ENCODE results near the gene MCM9.

Gene MCM9

DNA sequence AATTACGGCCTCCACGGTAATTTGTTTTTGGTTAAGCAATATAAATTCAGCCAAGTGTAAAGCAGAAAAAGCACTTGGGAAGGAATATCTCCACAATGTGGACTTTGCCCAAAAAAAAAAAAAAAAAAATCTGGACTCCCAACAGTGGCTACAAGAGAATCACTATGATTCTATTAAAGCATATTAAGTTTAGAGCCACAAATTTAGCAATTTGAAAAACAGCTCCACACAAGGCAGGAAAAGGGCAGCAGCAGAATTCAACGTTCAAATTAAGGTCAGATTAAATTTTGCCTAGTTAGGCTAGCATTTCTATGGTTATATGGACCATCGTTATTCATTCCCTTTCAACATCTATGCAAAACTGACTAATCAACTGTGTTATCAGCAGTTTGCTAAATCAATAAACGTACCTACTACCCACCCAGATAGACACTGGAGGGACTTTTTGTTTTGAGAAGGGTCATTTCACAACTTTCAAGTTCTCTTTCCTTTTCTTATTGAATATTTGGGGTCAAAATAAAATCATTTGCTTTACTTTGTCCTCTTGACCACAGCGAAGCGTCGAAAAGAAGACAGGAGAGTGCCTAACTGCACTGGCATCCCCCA, 1.0 kb downstream of the MCM9 start:
- H3K27me3 ChIP-seq (ENCODE audit: insufficient read depth, low read length): no peaks in the 10 kb centered on the region
- H2BK5ac ChIP-seq (ENCODE audit: low read depth, low read length, poor library complexity): no peak overlapping the region
- H4K91ac ChIP-seq (ENCODE audit: low read depth, low read length): no peak overlapping the region
- H3K23ac ChIP-seq (ENCODE audit: low read length): no peak overlapping the region
- no peak overlapping the region for H3K27ac ChIP-seq (ENCODE audit: low read depth, low read length)
- H3K9me3 ChIP-seq (ENCODE audit: insufficient read depth, low read depth, low read length): no peaks in the 10 kb centered on the region
- peaks cover 2% of the 10 kb centered on the region for H3K79me2 ChIP-seq (ENCODE audit: control insufficient read depth, insufficient read depth, low read length, poor library complexity)
- peaks cover under 1 to 1% of the 10 kb centered on the region in 2 experiments for H3K36me3 ChIP-seq (ENCODE audit: control insufficient read depth in 1 of 2, insufficient read depth in 2 of 2, low read length in 2 of 2)
- H3K9ac ChIP-seq (ENCODE audit: low read length): no peak overlapping the region
- no peak overlapping the region for H3K14ac ChIP-seq (ENCODE audit: low read length)
- no peak overlapping the region for H4K12ac ChIP-seq (ENCODE audit: low read depth, low read length)
- no peak overlapping the region for H2BK12ac ChIP-seq (ENCODE audit: low read length)
- no peak overlapping the region for H2AK5ac ChIP-seq (ENCODE audit: low read length)
- H2AFZ ChIP-seq (ENCODE audit: insufficient read depth, low read length, poor library complexity): no peak overlapping the region
- no peak overlapping the region for H3K18ac ChIP-seq (ENCODE audit: low read length)
- no peak for DNase-seq
- H3K79me1 ChIP-seq (ENCODE audit: low read length): peaks cover 5% of the 10 kb centered on the region
- no peak overlapping the region for H4K8ac ChIP-seq (ENCODE audit: low read depth, low read length)
- no peaks in the 10 kb centered on the region for H3K4me1 ChIP-seq (ENCODE audit: control insufficient read depth in 1 of 2, insufficient read depth in 2 of 2, low read length in 2 of 2)
- no CpG with 5 or more reads among the region's 8 CpGs for WGBS (ENCODE audit: extremely low coverage, insufficient coverage, insufficient read length)
- H3K4me3 ChIP-seq (ENCODE audit: low read depth, low read length): no peak overlapping the region
- H2BK120ac ChIP-seq (ENCODE audit: insufficient read depth, low read length, poor library complexity): no peak overlapping the region
- H3K4me2 ChIP-seq (ENCODE audit: low read length): peak overlapping the region; percentile 51
- no peak overlapping the region for H3K4ac ChIP-seq (ENCODE audit: low read depth, low read length)

DNA sequence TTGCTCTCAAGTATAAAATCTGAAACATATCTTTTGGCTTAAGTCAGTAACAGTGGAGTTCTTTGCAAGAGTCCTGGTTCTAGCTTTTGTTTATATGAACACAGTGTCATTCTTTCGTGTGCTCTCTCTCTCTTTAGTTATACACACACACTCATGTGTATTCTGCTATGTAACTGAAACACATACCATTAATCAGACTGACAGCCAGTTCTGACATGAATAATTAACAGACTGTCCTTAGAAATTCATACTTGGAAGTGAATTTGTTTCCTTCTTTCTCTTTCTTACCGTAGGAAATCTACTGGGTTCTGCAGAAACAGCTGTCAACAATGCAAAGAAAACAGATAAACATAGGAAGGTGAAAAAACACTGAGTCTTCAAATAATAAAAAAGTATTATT, 2.5 kb downstream of the MCM9 start:
- H4K12ac ChIP-seq (ENCODE audit: low read depth, low read length): no peak overlapping the region
- DNase-seq: no peak
- no CpG with 5 or more reads among the region's 2 CpGs for WGBS (ENCODE audit: extremely low coverage, insufficient coverage, insufficient read length)
- peaks cover 5% of the 10 kb centered on the region for H3K79me1 ChIP-seq (ENCODE audit: low read length)
- H3K9ac ChIP-seq (ENCODE audit: low read length): no peak overlapping the region
- no peak overlapping the region for H3K4me3 ChIP-seq (ENCODE audit: low read depth, low read length)
- H3K4ac ChIP-seq (ENCODE audit: low read depth, low read length): no peak overlapping the region
- no peak overlapping the region for H4K91ac ChIP-seq (ENCODE audit: low read depth, low read length)
- no peak overlapping the region for H2AK5ac ChIP-seq (ENCODE audit: low read length)
- H3K18ac ChIP-seq (ENCODE audit: low read length): no peak overlapping the region
- H2BK120ac ChIP-seq (ENCODE audit: insufficient read depth, low read length, poor library complexity): no peak overlapping the region
- H2AFZ ChIP-seq (ENCODE audit: insufficient read depth, low read length, poor library complexity): no peak overlapping the region
- H3K36me3 ChIP-seq (ENCODE audit: control insufficient read depth in 1 of 2, insufficient read depth in 2 of 2, low read length in 2 of 2): peaks cover 1 to 2% of the 10 kb centered on the region in 2 experiments
- no peaks in the 10 kb centered on the region for H3K9me3 ChIP-seq (ENCODE audit: insufficient read depth, low read depth, low read length)
- H4K8ac ChIP-seq (ENCODE audit: low read depth, low read length): no peak overlapping the region
- H3K4me1 ChIP-seq (ENCODE audit: control insufficient read depth in 1 of 2, insufficient read depth in 2 of 2, low read length in 2 of 2): no peaks in the 10 kb centered on the region
- H3K4me2 ChIP-seq (ENCODE audit: low read length): no peak overlapping the region
- no peak overlapping the region for H2BK5ac ChIP-seq (ENCODE audit: low read depth, low read length, poor library complexity)
- H3K79me2 ChIP-seq (ENCODE audit: control insufficient read depth, insufficient read depth, low read length, poor library complexity): peaks cover 2% of the 10 kb centered on the region
- H3K27me3 ChIP-seq (ENCODE audit: insufficient read depth, low read length): no peaks in the 10 kb centered on the region
- no peak overlapping the region for H2BK12ac ChIP-seq (ENCODE audit: low read length)
- H3K23ac ChIP-seq (ENCODE audit: low read length): no peak overlapping the region
- H3K27ac ChIP-seq (ENCODE audit: low read depth, low read length): no peak overlapping the region
- no peak overlapping the region for H3K14ac ChIP-seq (ENCODE audit: low read length)

DNA sequence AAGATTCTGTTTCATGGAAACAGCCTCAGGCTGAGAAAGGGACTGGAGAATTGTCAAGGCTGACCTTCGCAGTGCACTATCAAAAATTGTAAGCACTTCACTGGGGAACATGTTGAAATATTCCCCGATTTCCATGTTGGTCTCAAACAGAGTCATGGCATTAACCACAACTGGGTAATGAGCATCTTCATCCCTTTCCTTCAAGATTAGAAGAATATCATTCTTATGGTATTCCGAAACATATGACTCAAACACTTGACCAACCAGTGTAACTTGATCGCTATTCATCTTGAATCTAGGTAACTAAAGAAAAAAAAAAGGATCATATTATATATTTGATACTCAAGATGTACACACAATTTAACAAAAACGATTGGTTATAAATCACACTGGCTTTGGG, 3.5 kb downstream of the MCM9 start:
- H3K18ac ChIP-seq (ENCODE audit: low read length): no peak overlapping the region
- peak in 1 of 2 donors; percentile 37 for DNase-seq
- no peak overlapping the region for H3K27ac ChIP-seq (ENCODE audit: low read depth, low read length)
- no peak overlapping the region for H4K12ac ChIP-seq (ENCODE audit: low read depth, low read length)
- H3K27me3 ChIP-seq (ENCODE audit: insufficient read depth, low read length): no peaks in the 10 kb centered on the region
- no peak overlapping the region for H3K4me3 ChIP-seq (ENCODE audit: low read depth, low read length)
- peaks cover 2% of the 10 kb centered on the region for H3K79me2 ChIP-seq (ENCODE audit: control insufficient read depth, insufficient read depth, low read length, poor library complexity)
- H3K14ac ChIP-seq (ENCODE audit: low read length): no peak overlapping the region
- H2BK12ac ChIP-seq (ENCODE audit: low read length): no peak overlapping the region
- H3K23ac ChIP-seq (ENCODE audit: low read length): no peak overlapping the region
- no peak overlapping the region for H2BK120ac ChIP-seq (ENCODE audit: insufficient read depth, low read length, poor library complexity)
- no peak overlapping the region for H4K91ac ChIP-seq (ENCODE audit: low read depth, low read length)
- no peak overlapping the region for H3K9ac ChIP-seq (ENCODE audit: low read length)
- H3K4me1 ChIP-seq (ENCODE audit: control insufficient read depth in 1 of 2, insufficient read depth in 2 of 2, low read length in 2 of 2): no peaks in the 10 kb centered on the region
- no peak overlapping the region for H3K4me2 ChIP-seq (ENCODE audit: low read length)
- no CpG with 5 or more reads among the region's 5 CpGs for WGBS (ENCODE audit: extremely low coverage, insufficient coverage, insufficient read length)
- H2AK5ac ChIP-seq (ENCODE audit: low read length): no peak overlapping the region
- no peak overlapping the region for H2BK5ac ChIP-seq (ENCODE audit: low read depth, low read length, poor library complexity)
- no peak overlapping the region for H4K8ac ChIP-seq (ENCODE audit: low read depth, low read length)
- peaks cover 5% of the 10 kb centered on the region for H3K79me1 ChIP-seq (ENCODE audit: low read length)
- H3K36me3 ChIP-seq (ENCODE audit: control insufficient read depth in 1 of 2, insufficient read depth in 2 of 2, low read length in 2 of 2): peaks cover 1 to 2% of the 10 kb centered on the region in 2 experiments
- no peaks in the 10 kb centered on the region for H3K9me3 ChIP-seq (ENCODE audit: insufficient read depth, low read depth, low read length)
- H3K4ac ChIP-seq (ENCODE audit: low read depth, low read length): no peak overlapping the region
- no peak overlapping the region for H2AFZ ChIP-seq (ENCODE audit: insufficient read depth, low read length, poor library complexity)

DNA sequence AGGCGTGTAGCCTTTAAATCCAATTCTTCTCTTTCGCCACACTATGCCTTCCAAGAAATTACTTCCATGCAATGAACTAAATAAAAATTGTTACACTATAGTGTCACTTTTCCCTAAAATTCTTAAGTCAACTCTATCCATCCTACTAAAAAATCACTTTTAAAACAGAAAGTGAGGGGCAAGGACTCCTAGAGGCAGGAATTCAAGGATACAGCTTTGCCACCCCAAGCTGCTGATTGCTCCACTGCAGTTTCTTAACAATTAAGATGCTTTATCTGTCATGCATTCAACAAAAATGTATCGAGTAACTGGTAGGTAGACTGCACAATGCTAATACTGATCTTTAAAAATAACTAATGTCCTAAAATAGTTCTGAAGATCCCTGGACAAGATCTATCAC, 4.3 kb downstream of the MCM9 start:
- H3K14ac ChIP-seq (ENCODE audit: low read length): no peak overlapping the region
- DNase-seq: no peak
- no peak overlapping the region for H3K18ac ChIP-seq (ENCODE audit: low read length)
- no CpG with 5 or more reads among the region's 3 CpGs for WGBS (ENCODE audit: extremely low coverage, insufficient coverage, insufficient read length)
- no peak overlapping the region for H3K4ac ChIP-seq (ENCODE audit: low read depth, low read length)
- H2AFZ ChIP-seq (ENCODE audit: insufficient read depth, low read length, poor library complexity): no peak overlapping the region
- H3K4me1 ChIP-seq (ENCODE audit: control insufficient read depth in 1 of 2, insufficient read depth in 2 of 2, low read length in 2 of 2): no peaks in the 10 kb centered on the region
- no peak overlapping the region for H2BK5ac ChIP-seq (ENCODE audit: low read depth, low read length, poor library complexity)
- no peak overlapping the region for H3K27ac ChIP-seq (ENCODE audit: low read depth, low read length)
- H3K9me3 ChIP-seq (ENCODE audit: insufficient read depth, low read depth, low read length): no peaks in the 10 kb centered on the region
- no peak overlapping the region for H3K4me2 ChIP-seq (ENCODE audit: low read length)
- no peak overlapping the region for H4K8ac ChIP-seq (ENCODE audit: low read depth, low read length)
- no peak overlapping the region for H2BK12ac ChIP-seq (ENCODE audit: low read length)
- H2AK5ac ChIP-seq (ENCODE audit: low read length): no peak overlapping the region
- H2BK120ac ChIP-seq (ENCODE audit: insufficient read depth, low read length, poor library complexity): no peak overlapping the region
- H4K91ac ChIP-seq (ENCODE audit: low read depth, low read length): no peak overlapping the region
- no peaks in the 10 kb centered on the region for H3K27me3 ChIP-seq (ENCODE audit: insufficient read depth, low read length)
- H3K79me2 ChIP-seq (ENCODE audit: control insufficient read depth, insufficient read depth, low read length, poor library complexity): peaks cover 2% of the 10 kb centered on the region
- H3K4me3 ChIP-seq (ENCODE audit: low read depth, low read length): no peak overlapping the region
- H4K12ac ChIP-seq (ENCODE audit: low read depth, low read length): no peak overlapping the region
- H3K79me1 ChIP-seq (ENCODE audit: low read length): peaks cover 5% of the 10 kb centered on the region
- peaks cover 1 to 2% of the 10 kb centered on the region in 2 experiments for H3K36me3 ChIP-seq (ENCODE audit: control insufficient read depth in 1 of 2, insufficient read depth in 2 of 2, low read length in 2 of 2)
- H3K23ac ChIP-seq (ENCODE audit: low read length): no peak overlapping the region
- no peak overlapping the region for H3K9ac ChIP-seq (ENCODE audit: low read length)

Measured in trophoblast cell (in vitro differentiated cells and primary cell).